HG02763 (cell line): ENCODE results near the gene MORC4.
A peak's percentile ranks its signal among the peaks of the same experiment; 100 is the strongest.
"Not testable (repeated sequence)": the region's sequence is repeated elsewhere in the genome, so short reads cannot be mapped to it uniquely, and the experiment has no call there.

Source experiments
- ATAC-seq: cut with Tn5 transposase; IDR thresholded peaks from one replicate; pipeline ENCODE4 v1.9.1; 2021; ENCODE audit warnings: mild to moderate bottlenecking, moderate library complexity; ENCODE audit not compliant: unreplicated experiment

The MORC4 gene

DNA sequence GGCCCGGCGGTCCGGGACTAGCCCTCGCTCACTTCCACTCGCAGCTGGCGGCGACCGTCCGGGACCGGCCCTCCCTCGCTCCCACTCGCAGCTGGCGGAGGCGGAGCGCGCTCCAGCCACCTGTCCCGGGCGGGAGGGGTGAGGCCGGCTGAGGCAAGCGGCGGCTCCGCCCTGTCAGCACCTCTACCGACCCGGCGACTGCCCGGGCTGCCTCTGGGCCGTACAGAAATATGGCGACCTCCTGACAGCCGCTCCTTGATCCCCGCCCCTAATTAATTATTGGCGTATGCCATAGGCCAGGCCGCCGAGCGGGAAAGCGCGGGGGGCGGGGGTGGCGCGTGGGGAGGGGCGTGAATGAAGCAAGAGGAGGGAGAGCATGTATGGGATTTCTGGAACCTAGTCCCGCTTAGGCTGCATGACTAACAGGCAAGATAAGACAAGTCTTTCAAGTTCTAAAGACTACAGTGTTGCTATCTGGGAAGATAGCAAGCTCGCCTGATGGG lies at the start of gene MORC4:
MORC4 (minus strand) TSS at position 200 of the 503 bp plus-strand sequence. CDS start 243 bp downstream, outside the sequence.
- peak; percentile 76 for ATAC-seq

DNA sequence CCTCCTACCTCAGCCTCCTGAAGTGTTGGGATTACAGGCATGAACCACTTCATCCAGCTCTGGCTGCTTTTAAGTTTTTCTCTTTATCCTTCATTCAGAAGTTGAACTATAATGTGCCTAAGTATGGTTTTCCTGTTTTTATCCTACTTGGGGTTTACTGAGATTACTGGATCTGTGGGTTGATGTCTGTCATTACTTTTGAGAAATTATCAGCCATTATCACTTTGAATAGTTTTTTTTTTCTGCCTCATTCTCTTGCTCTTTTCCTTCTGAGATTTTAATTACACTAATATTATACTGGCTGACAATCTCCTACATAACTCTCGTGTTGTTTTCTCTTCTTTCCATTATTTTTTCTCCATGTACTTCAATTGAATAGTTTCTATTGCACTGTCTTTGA lies 47.6 kb upstream of the MORC4 start:
- no peak for ATAC-seq

DNA sequence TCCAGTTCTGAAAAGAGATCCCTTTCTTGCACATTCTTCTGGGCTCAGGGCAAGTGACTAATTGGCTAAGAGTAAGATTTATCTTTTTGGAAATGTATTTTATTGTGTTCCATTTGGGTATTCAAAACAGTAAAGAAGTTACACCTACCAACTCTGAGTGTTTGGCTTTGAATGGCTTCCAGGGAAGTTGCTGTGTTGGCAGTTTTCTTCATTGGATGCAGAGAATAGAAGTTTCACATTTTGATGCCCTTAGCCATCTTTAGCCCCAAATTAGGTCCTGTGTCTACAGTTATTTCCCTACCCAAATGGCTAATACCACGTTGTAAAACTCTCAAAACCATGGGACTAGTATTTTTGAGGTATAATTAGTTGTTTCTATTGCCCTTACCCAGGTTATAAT lies 29.7 kb upstream of the MORC4 start:
- no peak for ATAC-seq

DNA sequence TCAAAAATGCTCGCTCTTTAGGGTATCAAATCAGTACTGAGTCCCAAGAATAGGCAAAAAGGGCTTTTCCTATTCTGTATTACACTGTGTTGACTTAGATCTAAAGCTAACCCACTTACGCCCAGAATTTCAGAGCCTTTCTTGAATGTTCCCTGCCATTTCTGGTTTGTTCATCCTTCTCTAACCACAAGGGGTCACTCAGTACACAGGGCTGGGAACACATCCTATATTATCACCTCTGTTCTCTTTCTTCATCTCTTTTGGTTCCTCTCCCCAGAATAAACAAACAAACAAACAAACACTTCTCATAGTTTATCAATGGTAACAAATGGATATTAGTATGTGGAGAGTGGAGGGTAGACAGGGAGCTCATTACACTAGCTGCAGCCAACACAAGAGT lies 25.5 kb upstream of the MORC4 start:
- ATAC-seq, result no peak

DNA sequence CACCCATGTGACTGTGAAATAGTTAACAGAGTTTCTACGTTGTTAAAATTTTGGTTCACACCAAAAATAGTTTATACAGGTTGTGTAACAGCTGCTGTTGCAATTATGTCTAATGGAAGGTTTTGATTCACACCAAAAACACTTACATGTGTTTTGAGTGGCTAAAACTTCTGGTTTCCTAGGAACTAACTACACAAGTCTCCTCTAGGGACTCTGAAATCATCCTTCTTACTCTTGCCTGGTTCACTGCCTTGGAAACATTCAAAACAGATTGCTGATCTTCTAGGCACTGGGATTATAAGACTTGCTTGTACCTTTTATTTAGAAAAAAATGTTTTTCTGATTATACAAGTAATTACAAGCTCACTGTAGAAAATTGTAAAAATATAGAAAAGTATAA lies 14.9 kb upstream of the MORC4 start:
- no peak for ATAC-seq

DNA sequence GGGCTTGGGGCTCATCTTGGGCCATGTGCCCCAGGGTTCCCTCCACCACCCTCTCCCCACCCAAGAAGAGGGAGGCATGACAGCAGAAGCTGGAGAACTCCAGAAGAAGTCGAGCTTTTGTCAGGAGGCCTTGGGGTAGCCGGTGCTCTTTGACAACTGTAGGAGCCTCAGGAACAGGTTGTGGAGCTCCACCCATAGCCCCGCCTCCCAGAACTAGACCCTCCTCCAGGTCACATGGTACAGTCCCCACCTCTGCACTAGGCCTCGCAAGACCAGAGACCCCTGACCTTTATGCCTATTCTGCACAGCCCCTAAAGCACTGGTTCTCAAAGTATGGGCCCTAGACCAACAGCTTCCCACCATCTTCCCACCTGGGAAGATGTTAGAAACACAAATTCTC lies 8.0 kb upstream of the MORC4 start:
- no peak for ATAC-seq

DNA sequence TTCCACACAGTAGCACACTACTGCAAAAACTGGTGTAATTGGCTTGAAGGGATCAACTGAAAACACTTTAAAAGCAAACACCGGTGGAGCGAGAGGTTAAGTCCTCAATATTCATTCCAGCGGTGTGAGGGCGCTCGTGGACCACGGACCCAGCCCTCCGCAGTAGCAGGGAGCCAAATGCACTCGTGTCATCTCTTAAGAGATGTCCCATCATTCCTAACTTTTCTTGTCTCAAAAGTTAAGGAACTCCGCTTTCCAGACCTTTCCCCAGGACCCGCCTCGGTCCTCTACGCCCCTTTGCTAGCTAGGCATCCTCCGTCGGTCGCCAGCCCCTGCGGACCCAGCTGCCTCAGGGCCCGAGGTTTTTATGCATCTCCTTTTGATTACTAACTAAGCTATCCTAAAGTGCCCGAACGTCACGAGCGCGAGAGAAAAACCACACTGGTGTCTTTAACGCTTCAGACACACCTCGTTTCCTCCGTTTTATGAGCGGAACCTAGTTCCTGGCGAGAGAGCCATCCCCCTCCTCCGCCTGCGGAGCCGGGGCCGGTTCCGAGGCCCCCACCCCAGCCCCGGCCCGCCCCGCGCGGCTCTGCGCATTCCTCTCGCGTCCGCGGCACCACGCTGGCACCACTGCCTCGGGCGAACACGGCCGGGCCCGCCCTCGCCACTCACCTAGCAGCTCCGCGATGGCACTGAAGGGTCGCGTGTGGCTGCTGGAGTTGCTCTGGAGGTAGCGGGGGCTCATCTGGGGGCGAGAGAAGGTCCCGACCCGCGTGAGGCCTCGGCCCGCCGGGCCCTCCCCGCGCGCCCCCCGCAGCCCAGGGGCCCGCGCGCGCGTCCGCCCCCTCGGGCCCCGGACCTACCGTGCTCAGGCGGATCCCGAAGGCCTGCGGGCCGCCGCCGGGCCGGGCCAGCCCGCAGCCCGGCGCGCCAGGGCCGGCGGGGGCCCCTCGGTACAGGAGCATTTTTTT lies 723 bp downstream of the MORC4 start:
- ATAC-seq, result peak; percentile 13

DNA sequence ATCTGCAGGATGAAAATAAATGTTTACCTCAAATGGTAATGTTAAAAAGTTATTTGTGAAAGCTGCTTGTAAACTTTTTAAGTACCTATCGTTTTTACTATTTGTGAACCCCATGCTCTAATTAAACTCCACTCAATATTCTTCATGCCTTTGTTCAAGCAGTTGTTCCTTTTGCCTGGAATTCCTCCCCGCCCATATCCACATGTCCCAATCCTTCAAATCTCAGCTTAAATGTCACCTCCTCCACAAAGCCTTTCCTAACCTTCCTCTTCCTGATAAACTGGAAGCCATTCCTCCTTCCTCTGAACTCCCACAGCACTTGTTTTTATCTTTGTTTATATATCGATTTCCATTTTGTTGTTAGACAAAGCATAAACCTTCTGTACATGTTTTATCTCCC lies 2.4 kb downstream of the MORC4 start:
- no peak for ATAC-seq

DNA sequence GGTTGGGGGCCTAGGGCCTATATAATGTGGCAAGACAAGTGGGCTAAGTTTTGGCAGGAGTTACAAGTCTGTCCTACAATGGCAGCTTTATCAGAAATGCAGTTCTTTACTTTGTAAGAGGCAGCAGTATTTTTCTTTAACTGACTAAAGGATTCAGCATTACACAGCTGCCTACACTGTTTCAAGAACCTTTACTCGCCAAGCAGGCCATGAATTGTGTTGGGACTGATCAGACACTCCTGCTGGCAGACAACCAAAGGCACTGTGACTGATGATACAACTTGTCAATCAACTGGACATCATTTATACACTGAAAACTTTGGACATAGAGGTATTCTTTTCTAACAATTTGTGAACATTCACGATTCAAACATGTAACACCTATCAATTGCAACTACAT lies 4.3 kb downstream of the MORC4 start:
- no peak for ATAC-seq

DNA sequence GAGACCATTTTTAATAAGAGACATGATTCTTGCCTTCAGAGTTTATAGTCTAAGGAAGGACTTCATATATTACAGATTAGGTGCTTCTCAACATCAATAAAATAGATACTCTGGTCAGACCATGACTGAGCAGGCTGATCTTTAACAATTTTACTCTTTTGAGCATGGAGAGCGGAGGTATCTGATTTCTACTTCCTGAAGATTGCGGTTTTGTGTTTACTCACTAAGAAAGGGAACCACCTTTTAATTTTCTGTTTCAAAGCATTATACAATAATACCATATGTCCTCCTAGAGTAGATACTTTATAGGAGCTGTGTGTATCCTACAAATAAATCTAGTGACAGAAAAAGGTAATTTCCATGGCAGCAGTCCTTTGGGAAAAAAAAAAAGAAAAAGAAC lies 12.5 kb downstream of the MORC4 start:
- ATAC-seq, result no peak

DNA sequence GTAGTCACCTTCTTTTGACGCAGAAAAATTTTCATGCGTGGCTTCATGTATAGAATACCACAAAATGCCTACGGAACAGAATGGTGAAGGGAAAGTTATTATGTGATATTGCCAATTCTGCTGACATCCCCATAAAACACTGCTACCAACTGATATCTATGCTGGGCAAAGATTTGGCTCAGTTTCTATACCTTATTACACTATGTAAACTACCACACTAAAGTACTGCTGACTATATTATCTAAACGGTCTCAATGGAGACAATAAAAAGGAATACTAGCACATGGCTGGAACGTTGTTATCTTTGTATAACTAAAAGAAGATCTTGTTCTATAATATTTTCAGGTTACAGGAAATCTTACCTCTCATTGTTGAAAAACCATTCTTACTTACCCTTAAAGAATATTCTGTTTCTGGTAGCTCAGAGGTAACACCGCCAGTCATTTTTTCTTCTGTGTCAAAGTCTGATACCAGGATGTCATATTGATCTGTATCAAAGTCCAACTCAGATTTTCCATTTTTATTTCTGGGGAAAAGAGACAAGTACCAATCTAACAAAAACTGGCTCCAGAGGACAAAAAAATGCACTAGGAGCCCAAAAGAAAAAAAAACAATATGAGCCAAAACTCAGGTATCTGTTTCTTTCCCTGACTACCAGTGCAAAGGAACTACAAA lies 18.9 kb downstream of the MORC4 start:
- ATAC-seq, result no peak

DNA sequence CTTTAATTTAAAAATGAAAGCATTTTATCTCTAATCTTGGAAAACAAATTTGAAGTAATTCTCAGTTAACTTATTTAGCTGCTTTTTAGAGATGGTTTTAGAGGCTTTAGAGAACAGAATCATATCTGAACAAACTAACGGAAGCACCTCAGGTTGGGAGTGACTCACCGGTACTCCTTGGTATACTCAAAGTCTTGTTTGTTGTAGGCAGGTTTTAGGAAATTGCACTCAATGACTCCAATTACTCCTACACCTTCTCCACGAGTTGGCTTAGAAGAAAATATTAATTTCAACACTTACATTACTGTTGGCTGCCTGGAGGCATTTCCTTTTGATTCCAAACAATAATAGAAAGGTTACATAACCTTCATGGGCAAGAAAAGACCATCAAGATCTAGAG lies 23.6 kb downstream of the MORC4 start:
- ATAC-seq, result no peak

DNA sequence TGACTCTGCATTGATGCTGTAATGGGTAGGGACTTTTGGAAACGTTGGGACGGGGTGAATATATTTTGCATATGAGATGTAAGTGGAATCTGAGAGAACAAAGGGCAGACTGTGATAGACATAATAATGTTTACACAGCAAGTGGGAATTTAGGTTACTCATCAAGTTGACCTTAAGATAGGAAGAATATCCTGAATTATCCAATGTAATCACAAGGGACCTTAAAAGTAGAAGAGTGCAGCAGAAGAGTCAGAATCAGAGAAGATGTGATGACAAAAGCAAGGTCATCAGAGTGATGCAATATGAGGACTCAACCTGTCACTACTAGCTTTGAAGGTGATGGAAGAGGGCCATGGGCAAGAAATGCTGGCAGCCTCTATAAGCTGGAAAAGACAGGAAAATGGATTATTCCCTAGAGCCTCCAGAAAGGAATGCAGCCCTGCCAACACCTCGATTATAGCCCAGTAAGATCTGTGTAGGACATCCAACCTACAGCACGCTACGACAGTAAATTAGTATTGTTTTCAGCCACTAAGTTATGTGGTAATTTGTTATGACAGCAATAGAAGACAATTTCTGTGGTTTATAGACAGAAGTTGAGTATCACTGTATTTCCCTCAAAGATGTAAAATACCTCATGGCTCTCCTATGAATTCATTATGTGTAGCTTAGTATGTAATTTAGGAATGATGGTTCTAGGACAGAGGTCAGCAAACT lies 26.4 kb downstream of the MORC4 start:
- ATAC-seq, result no peak

DNA sequence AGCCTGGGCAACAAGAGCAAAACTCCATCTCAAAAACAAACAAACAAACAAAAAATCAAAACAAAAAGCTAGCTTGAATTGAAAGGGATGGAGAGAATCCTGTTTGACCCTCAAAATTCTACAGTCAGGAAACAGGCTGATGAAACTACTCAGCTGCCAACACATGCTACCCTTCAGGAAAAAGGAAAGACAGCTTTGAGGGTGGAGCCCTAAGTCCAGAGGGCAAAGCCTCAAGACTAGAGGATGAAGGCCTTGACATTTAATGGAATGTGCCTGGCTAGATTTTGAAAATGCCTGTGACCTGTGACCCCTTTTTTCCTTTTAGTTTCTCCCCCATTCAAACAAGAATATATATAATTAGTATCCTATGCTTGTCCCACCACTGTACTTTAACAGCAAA lies 27.1 kb downstream of the MORC4 start:
- no peak for ATAC-seq

DNA sequence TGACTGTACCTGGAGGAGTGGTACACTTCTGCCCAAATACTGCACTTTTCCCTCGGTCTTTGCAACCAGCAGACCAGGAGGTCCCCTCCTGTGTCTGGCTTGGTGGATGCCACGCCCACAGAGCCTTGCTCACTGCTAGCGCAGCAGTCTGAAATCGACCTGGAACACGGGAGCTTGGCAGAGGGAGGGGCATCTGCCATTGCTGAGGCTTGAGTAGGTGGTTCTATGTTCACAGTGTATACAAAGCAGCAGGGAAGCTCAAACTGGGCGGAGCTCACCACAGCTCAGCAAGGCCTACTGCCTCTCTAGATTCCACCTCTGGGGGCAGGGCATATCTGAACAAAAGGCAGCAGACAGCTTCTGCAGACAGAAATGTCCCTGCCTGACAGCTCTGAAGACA lies 33.5 kb downstream of the MORC4 start:
- ATAC-seq, result not testable (repeated sequence)

DNA sequence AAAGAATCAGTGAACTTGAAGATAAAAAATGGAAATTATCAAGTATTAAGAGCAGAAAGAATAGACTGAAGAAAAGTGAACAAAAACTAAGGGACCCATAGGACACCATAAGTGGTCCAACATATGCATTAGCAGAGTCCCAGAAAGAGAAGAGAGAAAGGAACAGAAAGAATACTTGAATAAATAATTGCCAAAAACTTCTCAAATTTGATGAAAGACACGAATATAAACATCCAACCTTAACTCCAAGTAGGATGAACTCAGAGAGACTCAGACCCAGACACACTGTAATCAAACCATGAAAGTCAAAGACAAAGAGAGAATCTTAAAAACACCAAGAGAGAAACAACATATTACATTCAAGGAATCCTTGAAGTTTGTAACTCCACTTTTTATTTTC lies 35.7 kb downstream of the MORC4 start:
- ATAC-seq, result no peak

DNA sequence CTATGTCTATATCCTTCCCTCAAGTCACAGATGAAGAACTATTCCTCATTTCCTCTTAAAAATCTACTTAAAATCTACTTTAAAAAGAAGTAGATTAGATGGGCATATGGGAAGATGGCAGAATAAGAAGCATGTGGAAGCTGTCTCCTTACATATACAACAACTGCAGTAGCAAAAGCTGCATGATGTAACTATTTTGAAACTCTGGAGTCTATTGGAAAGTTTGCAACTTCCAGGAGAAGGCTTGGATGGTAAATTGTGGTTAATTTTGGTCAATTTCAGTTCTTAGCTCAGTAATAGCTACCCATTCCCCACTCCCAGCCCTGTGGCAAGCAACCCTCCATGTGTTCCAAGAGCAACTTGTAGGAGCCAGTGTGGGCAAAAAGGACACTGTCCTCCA lies 36.9 kb downstream of the MORC4 start:
- ATAC-seq, result no peak

DNA sequence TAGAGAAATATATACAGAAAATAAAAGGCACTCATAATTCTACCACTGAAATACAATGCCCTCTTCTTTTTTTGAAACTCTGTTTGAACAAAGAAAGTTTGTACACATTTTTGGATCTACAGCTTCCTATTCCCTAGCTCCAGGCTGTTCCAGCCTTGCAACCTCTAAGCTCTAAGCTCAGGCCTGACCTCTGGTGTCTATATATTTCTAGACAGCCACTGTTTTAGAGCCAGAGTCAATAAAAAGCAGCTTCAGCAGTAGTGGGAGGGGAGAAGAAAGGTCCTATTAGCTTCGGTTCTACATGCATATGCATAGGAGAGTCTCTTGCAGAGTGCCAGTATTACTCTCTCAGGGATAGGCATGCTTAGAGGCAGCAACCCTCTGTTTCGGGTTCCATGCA lies 40.1 kb downstream of the MORC4 start:
- no peak for ATAC-seq

DNA sequence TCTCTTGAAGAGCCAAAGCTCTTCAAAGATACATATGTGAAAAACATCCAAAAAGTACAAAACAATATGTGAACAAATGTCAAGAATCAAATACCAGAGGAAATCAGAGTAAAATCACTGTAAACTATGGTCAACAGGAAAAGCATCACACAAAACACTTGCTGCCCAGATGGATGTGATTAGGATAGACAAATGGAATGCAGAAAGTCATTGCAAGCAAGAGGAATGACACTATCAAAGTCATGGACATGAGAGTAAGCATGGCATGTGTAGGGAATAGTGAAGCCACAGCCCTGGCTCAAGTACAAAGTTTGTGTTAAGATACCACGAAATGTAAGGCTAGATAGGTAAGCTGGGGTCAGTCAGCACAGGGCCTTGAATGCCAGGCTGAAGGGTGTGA lies 42.2 kb downstream of the MORC4 start:
- no peak for ATAC-seq

DNA sequence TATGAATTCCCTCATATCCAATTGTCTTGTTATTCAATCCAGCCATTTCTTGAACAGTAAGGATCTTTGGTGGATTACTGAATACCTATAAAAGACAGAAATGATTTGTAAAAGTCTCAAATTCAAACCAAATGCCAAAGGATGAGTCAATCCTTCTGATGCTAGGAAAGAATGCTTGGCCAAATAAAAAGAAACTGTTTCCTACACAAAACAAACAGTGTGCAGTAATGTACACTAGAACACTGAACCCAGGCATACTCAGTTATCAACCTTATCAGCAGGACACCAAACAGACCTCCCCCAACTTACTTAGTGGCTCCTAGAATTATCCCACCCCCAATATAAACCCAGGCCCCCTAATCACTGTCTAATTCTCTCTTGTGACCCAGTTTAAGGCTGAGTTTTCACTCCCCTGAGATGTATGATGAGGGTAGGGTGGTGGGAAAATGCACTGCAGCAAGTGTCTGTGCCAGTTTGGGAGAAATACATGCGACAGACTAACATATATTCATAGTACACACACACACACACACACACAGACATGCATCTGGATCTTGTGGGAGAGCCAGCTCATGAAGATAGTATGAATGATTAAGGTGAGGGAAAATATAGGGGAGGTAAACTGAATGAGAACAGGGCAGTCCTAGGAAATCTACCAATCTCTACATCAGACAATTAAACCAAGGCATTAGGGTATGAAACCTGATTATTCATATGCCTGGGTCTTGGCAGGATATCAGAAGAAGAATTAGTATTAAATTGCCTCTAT lies 44.8 kb downstream of the MORC4 start:
- no peak for ATAC-seq

DNA sequence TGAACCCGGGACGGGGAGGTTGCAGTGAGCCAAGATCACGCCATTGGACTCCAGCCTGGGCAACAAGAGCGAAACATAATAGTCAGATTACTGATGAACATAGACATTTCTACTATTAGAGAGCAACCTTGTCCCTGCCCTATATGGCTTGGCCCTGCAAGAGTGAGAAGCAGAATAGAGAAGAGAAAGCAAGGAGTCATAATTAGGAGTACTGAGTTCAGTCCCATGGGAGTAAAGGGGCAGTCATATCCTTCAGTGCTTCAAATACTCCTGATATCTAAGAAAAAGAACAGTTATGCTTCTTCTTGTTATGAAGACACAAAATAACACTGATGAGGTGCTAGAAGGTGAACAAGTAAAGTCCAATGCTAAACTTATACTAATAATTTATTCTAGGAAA lies 46.0 kb downstream of the MORC4 start:
- ATAC-seq, result no peak
